Urinary bladder (tissue), 4 donors: Measurements from ENCODE around the gene ABI2. TPM values are rescaled to one million over a fixed set of nuclear protein-coding genes. Genes with fewer than 3 reads are reported as not detected.
"Not testable (repeated sequence)": the region's sequence is repeated elsewhere in the genome, so short reads cannot be mapped to it uniquely, and the experiment has no call there.

Source experiments
- DNase-seq: peaks from one replicate; pipeline ENCODE4 v3.0.0-alpha.2; 2015; ENCODE audit errors: extremely low spot score
- H3K27ac ChIP-seq: one replicate; pipeline ENCODE4 v1.5.1; 2013; ENCODE audit warnings: low read depth, mild to moderate bottlenecking, moderate library complexity
- H3K36me3 ChIP-seq: one replicate; pipeline ENCODE4 v1.6.1; 2013; ENCODE audit warnings: mild to moderate bottlenecking, moderate library complexity; ENCODE audit not compliant: insufficient read depth
- H3K4me1 ChIP-seq: one replicate; pipeline ENCODE4 v1.6.1; 2013; ENCODE audit warnings: mild to moderate bottlenecking, moderate library complexity; ENCODE audit not compliant: insufficient read depth
- H3K4me3 ChIP-seq: one replicate; pipeline ENCODE4 v1.5.1; 2013; ENCODE audit warnings: low read depth, low read length
- WGBS: extraction: QIAGEN DNeasy Blood & Tissue Kit; methylation state at CpG from one replicate; pipeline ENCODE4 v1.1.7; 2013; 5-methylcytosine and 5-hydroxymethylcytosine counted together
- polyA plus RNA-seq: library from polyadenylated mRNA; stranded (reverse); fragments of 200-250 nt; gene quantifications from one replicate; pipeline ENCODE4 v1.2.3, GENCODE V29; 2013
- total RNA-seq: library from RNA; depleted of rRNA; stranded (reverse); fragments of >200 nt; gene quantifications from one replicate; pipeline ENCODE4 v1.2.3, GENCODE V29; 2014
- donor health status: healthy with polysubstance abuse.
- donor health status: healthy.

The ABI2 gene
- total and polyA plus RNA-seq, 2 donors = 35.9 to 55.0 TPM

GRCh38 chr2:203418271-203418670 lies 90.1 kb downstream of the ABI2 start:
- peaks cover 1% of the 10 kb centered on the region for H3K36me3 ChIP-seq
- DNase-seq = no peak

DNA sequence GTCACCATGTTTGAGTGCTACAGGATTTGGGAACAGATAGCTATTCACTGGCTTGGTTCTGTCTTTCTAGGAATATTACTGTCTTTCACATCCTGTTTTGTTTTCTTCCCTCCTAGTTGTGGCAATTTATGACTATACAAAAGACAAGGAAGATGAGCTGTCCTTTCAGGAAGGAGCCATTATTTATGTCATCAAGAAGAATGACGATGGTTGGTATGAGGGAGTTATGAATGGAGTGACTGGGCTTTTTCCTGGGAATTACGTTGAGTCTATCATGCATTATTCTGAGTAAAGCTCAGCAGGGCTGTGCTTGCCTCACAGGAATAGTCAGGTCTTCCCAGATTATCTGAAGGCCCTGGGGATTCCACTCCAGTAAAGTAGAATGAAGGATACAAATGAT lies 98.9 kb downstream of the ABI2 start:
- H3K4me3 ChIP-seq = no peak overlapping the region
- DNase-seq = no peak
- H3K36me3 ChIP-seq = no peaks in the 10 kb centered on the region
- H3K27ac ChIP-seq = no peak overlapping the region
- WGBS = 91% methylated on average over 2 of the region's 2 CpGs
- H3K4me1 ChIP-seq = no peaks in the 10 kb centered on the region

More at GRCh38 chr2:203418271-203418670, 90.1 kb downstream of the ABI2 start:
- 90% methylated on average over 8 of the region's 8 CpGs for WGBS
- no peaks in the 10 kb centered on the region for H3K4me1 ChIP-seq
- no peak overlapping the region for H3K27ac ChIP-seq
- H3K4me3 ChIP-seq = no peak overlapping the region

DNA sequence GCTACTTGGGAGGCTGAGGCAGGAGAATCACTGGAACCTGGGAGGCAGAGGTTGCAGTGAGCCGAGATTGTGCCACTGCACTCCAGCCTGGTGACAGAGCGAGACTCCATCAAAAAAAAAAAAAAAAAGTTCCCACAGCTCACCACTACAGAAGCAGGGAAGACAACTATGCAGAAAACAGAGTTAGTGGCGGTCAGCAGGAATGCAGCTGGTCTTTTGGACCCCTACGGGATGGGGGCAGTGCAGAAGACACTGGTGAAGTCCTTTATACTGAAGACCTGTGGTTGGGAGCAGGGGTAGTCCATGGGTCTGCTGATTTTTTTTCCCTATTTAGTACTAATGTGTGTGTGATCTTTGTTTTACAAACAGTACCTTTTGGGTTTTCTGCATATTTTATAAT lies 101.4 kb downstream of the ABI2 start:
- H3K27ac ChIP-seq, H3K4me3 ChIP-seq, DNase-seq, H3K4me1 ChIP-seq, H3K36me3 ChIP-seq: not testable (repeated sequence)
- WGBS = 91% methylated on average over 4 of the region's 4 CpGs

GRCh38 chr2:203431391-203432185 lies 103.4 kb downstream of the ABI2 start:
- Histone ChIP-seq H3K27ac (no peak overlapping the region), H3K36me3 (peaks cover 1% of the 10 kb centered on the region), H3K4me3 (no peak overlapping the region), H3K4me1 (no peaks in the 10 kb centered on the region)
- DNase-seq = no peak
- WGBS = 86% methylated on average over 5 of the region's 5 CpGs

DNA sequence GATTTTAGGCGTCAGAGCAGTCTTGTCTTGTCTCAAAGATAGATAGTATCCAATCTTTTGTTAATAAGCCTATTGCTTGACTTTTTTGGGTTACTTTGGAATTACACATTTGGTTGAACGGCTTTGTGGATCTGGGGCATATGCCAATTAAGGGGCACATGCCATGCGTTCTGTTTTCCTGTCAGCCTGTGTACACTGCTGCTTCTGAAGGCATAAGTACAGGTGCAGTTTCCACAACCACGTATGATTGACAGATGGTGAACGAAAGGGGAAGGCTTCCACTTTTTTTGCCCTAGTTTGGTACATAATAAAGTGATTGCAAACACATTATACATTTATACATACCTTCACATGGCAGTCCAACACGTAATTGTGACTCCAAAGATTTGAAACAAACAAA lies 104.6 kb downstream of the ABI2 start:
- Histone ChIP-seq H3K4me3 (no peak overlapping the region), H3K4me1 (no peaks in the 10 kb centered on the region), H3K27ac (no peak overlapping the region), H3K36me3 (peaks cover 5% of the 10 kb centered on the region)
- WGBS = 85% methylated on average over 6 of the region's 6 CpGs
- no peak for DNase-seq

DNA sequence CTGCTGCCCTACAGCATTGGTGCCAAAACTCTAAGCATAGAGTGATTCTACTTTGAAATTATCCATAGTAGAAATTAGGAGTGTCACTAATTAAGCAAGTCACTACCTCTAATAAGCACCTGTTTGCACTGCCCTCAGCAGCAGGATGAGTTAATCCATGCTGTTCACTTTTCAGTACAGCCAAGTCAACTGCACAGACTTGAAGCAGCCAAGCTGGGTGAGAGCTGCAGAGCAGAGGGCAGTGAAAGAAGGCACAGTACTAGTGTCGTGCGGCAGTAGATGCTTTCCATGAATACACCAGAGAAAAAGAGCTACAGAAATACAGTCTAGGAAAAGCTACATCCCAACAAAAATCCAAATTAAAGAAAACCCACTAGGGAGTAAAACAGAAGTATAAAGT lies 108.3 kb downstream of the ABI2 start:
- Histone ChIP-seq H3K27ac (no peak overlapping the region), H3K4me3 (no peak overlapping the region), H3K4me1 (no peaks in the 10 kb centered on the region), H3K36me3 (peaks cover 5% of the 10 kb centered on the region)
- DNase-seq = no peak
- WGBS = 79% methylated on average over 2 of the region's 2 CpGs

- Histone ChIP-seq H3K4me1 (no peaks in the 10 kb centered on the region), H3K27ac (no peak overlapping the region), H3K36me3 (peaks cover 5% of the 10 kb centered on the region), H3K4me3 (no peak overlapping the region)
- 96% methylated on average over 4 of the region's 4 CpGs for WGBS
- DNase-seq = no peak
Observed at GRCh38 chr2:203437511-203437910, 109.3 kb downstream of the ABI2 start.

GRCh38 chr2:203438528-203438927 lies 110.3 kb downstream of the ABI2 start:
- 76% methylated on average over 2 of the region's 2 CpGs for WGBS
- H3K27ac ChIP-seq = no peak overlapping the region
- H3K4me3 ChIP-seq = no peak overlapping the region
- H3K36me3 ChIP-seq = peaks cover 5% of the 10 kb centered on the region
- DNase-seq = no peak
- H3K4me1 ChIP-seq = no peaks in the 10 kb centered on the region

DNA sequence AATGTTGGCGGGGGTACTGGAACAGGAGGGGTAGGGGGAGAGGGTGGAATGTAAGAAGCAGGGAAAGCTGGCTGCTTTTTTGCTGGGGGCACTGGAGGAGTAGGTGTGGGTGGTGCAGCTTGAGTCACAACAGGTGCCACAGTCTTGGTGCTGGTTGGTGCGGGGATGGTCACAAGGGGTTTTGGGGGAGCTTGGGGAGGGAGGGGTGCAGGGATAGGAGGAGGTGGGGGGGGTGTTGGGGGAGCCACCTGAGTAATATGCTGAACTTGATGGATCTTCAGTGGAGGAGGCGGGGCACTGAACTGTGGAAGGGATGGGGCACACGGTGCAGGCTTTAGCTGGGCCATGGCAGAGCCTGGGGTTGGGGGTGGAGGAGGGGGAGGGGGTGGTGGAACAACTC lies 112.5 kb downstream of the ABI2 start:
- 83% methylated on average over 4 of the region's 4 CpGs for WGBS
- H3K27ac ChIP-seq = no peak overlapping the region
- peaks cover 5% of the 10 kb centered on the region for H3K36me3 ChIP-seq
- H3K4me3 ChIP-seq = no peak overlapping the region
- DNase-seq = no peak
- H3K4me1 ChIP-seq = no peaks in the 10 kb centered on the region

- Histone ChIP-seq H3K36me3 (peaks cover 5% of the 10 kb centered on the region), H3K4me3 (no peak overlapping the region), H3K4me1 (no peaks in the 10 kb centered on the region), H3K27ac (no peak overlapping the region)
- DNase-seq = no peak
- 86% methylated on average over 3 of the region's 3 CpGs for WGBS
Observed at GRCh38 chr2:203441463-203441862, 113.3 kb downstream of the ABI2 start.

GRCh38 chr2:203442463-203442862 lies 114.3 kb downstream of the ABI2 start:
- 59% methylated on average over 5 of the region's 5 CpGs for WGBS
- Histone ChIP-seq H3K36me3 (peaks cover 3% of the 10 kb centered on the region), H3K27ac (no peak overlapping the region), H3K4me1 (no peaks in the 10 kb centered on the region), H3K4me3 (no peak overlapping the region)
- DNase-seq = no peak

DNA sequence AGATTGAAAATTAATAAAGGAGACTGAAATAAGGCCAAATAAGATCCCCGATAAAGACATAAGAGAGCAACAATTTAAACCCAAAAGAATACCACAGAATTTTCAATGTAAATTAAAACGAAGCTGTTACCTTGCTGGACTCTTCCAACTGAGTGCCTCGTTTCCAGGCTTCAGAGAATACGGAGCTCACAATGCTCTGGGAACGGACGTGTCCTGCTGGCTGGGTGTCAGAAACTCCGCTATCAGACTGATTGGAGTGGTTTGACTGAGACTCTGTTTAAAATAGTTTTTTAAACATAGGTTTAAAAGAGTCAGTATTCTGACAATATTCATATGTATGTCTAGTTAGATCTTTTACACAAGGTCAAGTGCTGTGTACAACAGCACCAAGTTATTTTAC lies 116.5 kb downstream of the ABI2 start:
- no peaks in the 10 kb centered on the region for H3K4me1 ChIP-seq
- 67% methylated on average over 7 of the region's 7 CpGs for WGBS
- no peak for DNase-seq
- peaks cover 3% of the 10 kb centered on the region for H3K36me3 ChIP-seq
- H3K27ac ChIP-seq = no peak overlapping the region
- no peak overlapping the region for H3K4me3 ChIP-seq

DNA sequence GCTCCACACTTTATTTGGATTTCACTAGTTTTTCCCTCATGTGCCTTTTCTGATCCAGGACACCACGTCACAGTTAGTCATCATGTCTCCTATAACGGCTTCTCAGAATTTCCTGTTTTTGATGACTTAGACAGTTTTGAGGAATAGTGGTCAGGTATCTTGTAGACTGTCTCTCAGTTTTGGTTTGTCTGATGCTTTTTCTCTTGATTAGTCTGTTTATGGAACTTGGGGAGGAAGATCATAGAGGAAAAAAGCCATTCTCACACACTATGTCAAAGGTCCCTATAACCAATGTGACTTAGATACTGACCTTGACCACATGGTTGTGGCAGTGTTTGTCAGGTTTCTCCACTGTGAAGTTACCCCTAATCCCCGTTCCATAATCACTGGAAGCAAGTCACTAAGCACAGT lies 117.9 kb downstream of the ABI2 start:
- WGBS = 89% methylated on average over 3 of the region's 3 CpGs
- DNase-seq = no peak
- Histone ChIP-seq H3K4me3 (no peak overlapping the region), H3K4me1 (no peaks in the 10 kb centered on the region), H3K27ac (no peak overlapping the region), H3K36me3 (peaks cover 3% of the 10 kb centered on the region)

DNA sequence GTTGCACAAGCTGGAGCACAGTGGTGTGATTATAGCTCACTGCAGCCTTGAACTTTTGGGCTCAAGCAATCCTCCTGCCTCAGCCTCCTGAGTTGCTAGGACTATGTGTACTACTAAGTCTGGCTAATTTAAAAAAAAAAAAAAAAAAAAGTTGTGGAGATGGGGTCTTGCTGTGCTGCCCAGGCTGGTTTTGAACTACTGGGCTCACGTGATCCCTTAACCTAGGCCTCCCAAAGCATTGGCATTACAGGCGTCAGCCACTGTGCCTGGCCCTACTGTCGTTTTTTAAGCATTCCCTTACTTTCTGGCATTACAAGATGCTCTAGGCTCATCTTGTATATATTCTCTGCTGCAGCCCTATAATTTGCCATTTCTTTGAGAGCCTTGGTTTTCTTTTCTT lies 118.6 kb downstream of the ABI2 start:
- DNase-seq = no peak
- Histone ChIP-seq H3K36me3 (peaks cover 3% of the 10 kb centered on the region), H3K4me3 (no peak overlapping the region), H3K27ac (no peak overlapping the region), H3K4me1 (no peaks in the 10 kb centered on the region)
- 96% methylated on average over 3 of the region's 3 CpGs for WGBS
